IPS-18a (cell line): ENCODE results near the gene CARD11.

Experiments used
- H3K27ac ChIP-seq: one replicate; pipeline ENCODE4 v1.5.1; 2013; ENCODE audit warnings: low read length
- H3K27me3 ChIP-seq: one replicate; pipeline ENCODE4 v1.6.1; 2013; ENCODE audit warnings: mild to moderate bottlenecking, low read length; ENCODE audit not compliant: control insufficient read depth, insufficient read depth
- H3K36me3 ChIP-seq: one replicate; pipeline ENCODE4 v1.6.1; 2013; ENCODE audit warnings: low read depth, low read length; ENCODE audit not compliant: control insufficient read depth
- H3K4me1 ChIP-seq: one replicate; pipeline ENCODE4 v1.6.1; 2013; ENCODE audit warnings: low read depth, low read length; ENCODE audit not compliant: control insufficient read depth
- H3K4me3 ChIP-seq: one replicate; pipeline ENCODE4 v1.5.1; 2013; ENCODE audit warnings: low read length
- H3K9ac ChIP-seq: one replicate; pipeline ENCODE4 v1.6.1; 2013; ENCODE audit warnings: mild to moderate bottlenecking, low read length, moderate library complexity
- H3K9me3 ChIP-seq: one replicate; pipeline ENCODE4 v1.6.1; 2013; ENCODE audit warnings: low read depth, low read length; ENCODE audit not compliant: control insufficient read depth

CARD11 gene

DNA sequence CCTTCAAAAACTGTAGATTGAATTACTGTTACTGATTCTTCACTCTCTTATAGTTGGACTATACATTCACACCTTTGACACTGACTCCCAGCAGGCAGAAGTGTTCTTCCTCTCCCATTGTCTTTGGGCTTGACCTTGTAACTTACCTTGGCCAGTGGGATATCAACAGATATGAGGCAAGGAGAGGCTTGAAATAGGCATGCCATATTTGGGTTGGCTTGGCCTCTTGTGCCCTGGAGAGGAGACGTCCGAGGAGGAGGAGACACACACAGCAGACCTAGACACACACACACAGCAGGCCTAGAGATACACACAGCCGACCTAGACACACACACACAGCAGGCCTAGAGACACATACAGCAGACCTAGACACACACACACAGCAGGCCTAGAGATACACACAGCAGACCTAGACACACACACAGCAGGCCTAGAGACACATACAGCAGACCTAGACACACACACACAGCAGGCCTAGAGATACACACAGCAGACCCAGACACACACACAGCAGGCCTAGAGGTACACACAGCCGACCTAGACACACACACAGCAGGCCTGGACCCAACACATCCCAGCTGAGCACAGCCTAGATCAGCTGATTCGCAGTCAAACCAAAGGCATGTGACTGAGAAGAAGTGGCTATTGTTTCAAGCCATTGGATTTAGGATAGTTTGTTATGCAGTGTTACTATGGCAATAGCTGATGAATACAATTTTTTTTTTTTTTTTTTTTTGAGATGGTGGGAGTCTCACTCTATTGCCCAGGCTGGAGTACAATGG, 187.1 kb downstream of the CARD11 start:
- Histone ChIP-seq H3K9ac (no peak overlapping the region), H3K4me3 (no peak overlapping the region), H3K4me1 (no peaks in the 10 kb centered on the region), H3K36me3 (no peaks in the 10 kb centered on the region), H3K27ac (no peak overlapping the region), H3K27me3 (peaks cover 9% of the 10 kb centered on the region), H3K9me3 (no peaks in the 10 kb centered on the region)
